Epithelial cell of alveolus of lung (primary cell): ENCODE results near the gene KRT17. TPM values are rescaled to one million over a fixed set of nuclear protein-coding genes. Genes with fewer than 3 reads are reported as not detected.

Experiments
- total RNA-seq: library from RNA; depleted of rRNA; stranded (reverse); fragments of >200 nt; gene quantifications from 2 replicates; pipeline ENCODE4 v1.2.1, GENCODE V29; 2015

KRT17 gene
- 11.0 and 103 TPM in 2 replicates for total RNA-seq

DNA sequence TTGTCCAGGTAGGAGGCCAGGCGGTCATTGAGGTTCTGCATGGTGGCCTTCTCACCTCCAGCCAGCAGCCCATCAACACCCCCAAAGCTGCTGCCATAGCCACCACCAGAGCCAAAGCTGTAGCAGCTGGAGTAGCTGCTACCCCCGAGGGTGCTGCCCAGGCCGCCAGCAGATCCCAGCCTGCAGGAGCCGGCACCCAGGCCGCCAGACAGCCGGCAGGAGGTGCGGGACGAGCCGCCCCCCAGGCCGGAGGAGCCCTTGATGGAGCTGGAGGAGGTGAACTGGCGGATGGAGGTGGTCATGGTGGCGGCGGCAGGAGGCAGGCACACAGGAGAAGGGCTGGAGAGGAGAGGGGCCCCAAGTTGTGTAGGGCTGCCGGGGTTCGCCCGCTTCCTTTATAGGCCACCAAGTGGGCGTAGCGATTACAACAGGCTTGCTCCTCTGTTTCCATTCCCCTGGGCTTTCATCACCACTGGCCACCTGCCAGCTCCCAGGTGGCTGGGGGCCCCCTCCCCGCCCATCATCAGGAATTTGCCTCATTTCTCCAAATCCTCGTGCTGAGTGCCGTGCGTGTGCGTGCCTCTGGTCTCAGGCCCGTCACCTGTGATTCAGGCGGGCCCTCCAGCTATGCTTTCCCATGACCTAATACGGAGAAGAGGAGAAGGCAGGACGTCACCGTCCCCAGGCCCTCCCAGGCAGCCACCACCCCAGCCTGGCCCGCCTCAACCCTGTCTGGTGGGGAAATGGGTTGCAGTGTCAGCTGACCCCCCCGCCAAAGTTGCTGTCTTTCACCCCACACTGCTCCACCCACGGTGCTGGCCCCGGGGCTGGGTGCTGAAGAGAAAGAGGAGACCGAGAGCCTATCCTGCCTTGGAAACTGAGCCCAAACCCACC is at the start of gene KRT17:
KRT17 (minus strand) TSS at position 368 of the 894 bp plus-strand sequence; CDS start at position 302, 66 bp downstream.

GRCh38 chr17:41612376-41613160 is 11.8 kb downstream of the KRT17 start, which contains the start of gene KRT16:
TSS of gene KRT16 (minus strand) at chr17:41612767. CDS start at chr17:41612688, 79 bp downstream.

GRCh38 chr17:41586863-41587495 is 37.4 kb downstream of the KRT17 start, which contains the start of gene KRT14:
TSS of gene KRT14 (minus strand) at chr17:41586895. CDS start at chr17:41586834, 61 bp downstream.

DNA sequence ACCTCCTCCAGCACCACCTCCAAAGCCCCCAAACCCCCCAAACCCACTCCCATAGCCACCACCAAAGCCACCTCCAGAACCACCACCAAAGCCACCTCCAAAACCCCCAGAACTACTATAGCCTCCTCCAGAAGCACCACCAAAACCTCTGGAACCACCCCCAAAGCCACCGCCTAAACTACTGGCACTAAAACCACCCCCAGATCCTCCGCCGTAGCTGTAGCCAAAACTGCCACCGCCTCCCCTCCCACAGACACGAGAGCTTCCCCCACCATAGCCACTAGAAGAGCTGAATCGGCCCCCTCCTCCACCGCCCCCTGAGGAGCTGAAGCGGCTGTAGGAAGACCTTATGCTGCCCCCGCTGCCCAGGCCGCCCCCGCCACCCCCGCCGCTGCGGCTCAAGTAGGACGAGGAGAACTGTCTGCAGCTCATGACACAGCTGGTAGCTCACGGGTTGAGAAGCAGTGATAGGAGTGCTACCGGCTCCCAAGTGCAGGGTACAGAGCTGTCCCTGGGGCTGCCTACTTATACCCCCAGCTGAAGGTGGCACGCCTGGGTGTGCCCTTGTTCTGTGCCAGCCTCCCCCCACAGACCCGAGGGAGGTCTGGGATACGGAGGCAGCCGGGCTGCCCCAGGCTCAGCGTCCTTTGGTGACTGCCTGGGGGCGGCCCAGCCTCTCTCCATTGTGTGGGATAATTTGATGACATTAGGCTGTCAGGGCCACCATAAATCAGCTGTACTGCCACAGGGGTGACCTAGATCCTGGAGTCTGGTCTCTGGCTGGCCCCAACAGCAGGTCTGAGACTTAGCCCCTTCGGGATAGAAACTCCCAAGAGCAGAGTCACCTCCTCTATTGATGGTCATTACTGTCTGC is 52.6 kb downstream of the KRT17 start, which contains the start of gene KRT9:
KRT9 (minus strand) TSS at position 499 of the 874 bp plus-strand sequence; CDS start at position 432, 67 bp downstream.

Other genes with a start within 250 kb of the KRT17 start
- 8.0 TPM in 1 of 2 replicates, not detected in the other for gene KRT34, start 242.3 kb downstream of the KRT17 start, total RNA-seq
- gene KRT31, start 227.0 kb downstream of the KRT17 start, total RNA-seq: not detected in 2 replicates
- not detected in 2 replicates for gene KRT37, start 200.0 kb downstream of the KRT17 start, total RNA-seq
- gene KRT38, start 183.6 kb downstream of the KRT17 start, total RNA-seq: not detected in 2 replicates
- gene KRT32, start 157.2 kb downstream of the KRT17 start, total RNA-seq: 0.13 TPM in 1 of 2 replicates, not detected in the other
- gene KRT35, start 143.4 kb downstream of the KRT17 start, total RNA-seq: not detected in 2 replicates
- gene KRT36, start 134.7 kb downstream of the KRT17 start, total RNA-seq: not detected in 2 replicates
- not detected in 2 replicates for gene KRT13, start 119.0 kb downstream of the KRT17 start, total RNA-seq
- 0.96 and 2.7 TPM in 2 replicates for gene KRT15, start 105.7 kb downstream of the KRT17 start, total RNA-seq
- 26.0 and 421 TPM in 2 replicates for gene KRT19, start 96.3 kb downstream of the KRT17 start, total RNA-seq
- gene KRT9, start 52.5 kb downstream of the KRT17 start, total RNA-seq: not detected in 2 replicates
- gene KRT14, start 37.7 kb downstream of the KRT17 start, total RNA-seq: 0.13 and 0.48 TPM in 2 replicates
- gene KRT16, start 11.8 kb downstream of the KRT17 start, total RNA-seq: not detected in 2 replicates
- gene EIF1, start 64.3 kb upstream of the KRT17 start, total RNA-seq: 116 and 382 TPM in 2 replicates
- not detected in 2 replicates for gene GAST, start 87.8 kb upstream of the KRT17 start, total RNA-seq
- under 0.01 and 0.40 TPM in 2 replicates for gene HAP1, start 110.1 kb upstream of the KRT17 start, total RNA-seq
- gene JUP, start 162.1 kb upstream of the KRT17 start, total RNA-seq: 118 and 240 TPM in 2 replicates
- 97.5 and 116 TPM in 2 replicates for gene P3H4, start 187.4 kb upstream of the KRT17 start, total RNA-seq
- 517 and 587 TPM in 2 replicates for gene FKBP10, start 188.4 kb upstream of the KRT17 start, total RNA-seq
- 36.6 and 71.5 TPM in 2 replicates for gene NT5C3B, start 211.7 kb upstream of the KRT17 start, total RNA-seq
- gene KLHL10, start 213.2 kb upstream of the KRT17 start, total RNA-seq: not detected in 2 replicates
- 16.3 and 23.9 TPM in 2 replicates for gene KLHL11, start 240.8 kb upstream of the KRT17 start, total RNA-seq